Uterus (tissue), 4 donors: ENCODE results near the gene CELF2. TPM values are rescaled to one million over a fixed set of nuclear protein-coding genes. Genes with fewer than 3 reads are reported as not detected.
A peak's percentile ranks its signal among the peaks of the same experiment; 100 is the strongest.

Experiments
- DNase-seq, 2 donors: peaks; one replicate each; pipeline ENCODE4 v3.0.0-alpha.2; 2019 to 2020
- H3K27ac ChIP-seq, 2 donors: fragments of 200-600 bp; sonication (generic); 1 replicate in 1 of 2; 2 replicates in 1 of 2; pipeline ENCODE4 v1.5.1; 2016 to 2018
- H3K27me3 ChIP-seq, 2 donors: fragments of 200-600 bp; sonication (generic); one replicate each; pipeline ENCODE4 v1.5.1; 2018 to 2019; ENCODE audit warnings: control low read depth in 1 of 2
- H3K36me3 ChIP-seq, 2 donors: fragments of 200-600 bp; sonication (generic); one replicate each; pipeline ENCODE4 v1.5.1; 2019; ENCODE audit warnings: control low read depth in 1 of 2
- H3K4me1 ChIP-seq, 2 donors: fragments of 200-600 bp; sonication (generic); one replicate each; pipeline ENCODE4 v1.5.1; 2018 to 2019; ENCODE audit warnings: control low read depth in 1 of 2
- H3K4me3 ChIP-seq, 2 donors: fragments of 200-600 bp; sonication (generic); 1 replicate in 1 of 2; 2 replicates in 1 of 2; pipeline ENCODE4 v1.5.1; 2018 to 2019; ENCODE audit warnings: mild to moderate bottlenecking in 1 of 2
- H3K9me3 ChIP-seq, 2 donors: fragments of 200-600 bp; sonication (generic); one replicate each; pipeline ENCODE4 v1.5.1; 2019; ENCODE audit warnings: control low read depth in 1 of 2
- CTCF ChIP-seq, 4 experiments: fragments of 200-600 bp in 2 of 4; fragments of 450-650 bp in 2 of 4; sonication (generic) in 2 of 4; IDR thresholded peaks; one replicate each; pipeline ENCODE4 v1.5.1; 2016 to 2019; ENCODE audit warnings: antibody characterized with exemption in 4 of 4, mild to moderate bottlenecking in 2 of 4, moderate library complexity in 1 of 4
- POLR2A ChIP-seq, 2 donors: fragments of 450-650 bp; IDR thresholded peaks; one replicate each; pipeline ENCODE4 v1.6.1; 2016; ENCODE audit warnings: antibody characterized with exemption in 2 of 2, mild to moderate bottlenecking in 1 of 2, moderate library complexity in 1 of 2
- intact Hi-C: fragments of 100-400 bp; cut with DNase I; formaldehyde crosslinking; loops from one replicate; pipeline ENCODE4 v1.15.1; 2023; ENCODE audit warnings: low total_unique reads
- total RNA-seq, 4 donors: library from RNA; depleted of rRNA in 3 of 4; stranded (reverse); fragments of >200 nt in 3 of 4; gene quantifications; one replicate each; pipeline versions ENCODE4 v1.1.0 to v1.2.4, GENCODE V29; 2014 to 2023
- donor health status: DM: yes; HTN: yes; CAD: no.

The CELF2 gene
- total RNA-seq, 4 donors from 2014 or later: 12.8 to 59.2 (median 44.0) TPM

- intact Hi-C loops: no loop called here
- no peaks in the 10 kb centered on the region for H3K9me3 ChIP-seq
- no peak for DNase-seq
- no peaks in the 10 kb centered on the region for H3K4me1 ChIP-seq
- H3K27me3 ChIP-seq: no peaks in the 10 kb centered on the region
- H3K4me3 ChIP-seq: no peak overlapping the region
- H3K36me3 ChIP-seq: no peaks in the 10 kb centered on the region
- no peak overlapping the region for H3K27ac ChIP-seq
- TF ChIP-seq CTCF (IDR thresholded peaks at IDR 0.05): no peak
- no peak for TF ChIP-seq POLR2A (IDR thresholded peaks at IDR 0.05)
These were observed 159.1 kb downstream of the CELF2 start for GRCh38 chr10:11176746-11177145.

- Histone ChIP-seq H3K27ac (no peak overlapping the region), H3K9me3 (no peaks in the 10 kb centered on the region), H3K36me3 (no peaks in the 10 kb centered on the region), H3K27me3 (no peaks in the 10 kb centered on the region), H3K4me1 (no peaks in the 10 kb centered on the region), H3K4me3 (no peak overlapping the region)
- intact Hi-C loops: no loop called here
- TF ChIP-seq POLR2A (IDR thresholded peaks at IDR 0.05) (no peak), CTCF (IDR thresholded peaks at IDR 0.05) (no peak)
- DNase-seq: no peak
These were observed 159.7 kb downstream of the CELF2 start for GRCh38 chr10:11177381-11177780.

- no peak for DNase-seq
- peak overlapping the region in 1 of 2 donors; percentile 33 for H3K27ac ChIP-seq
- no peaks in the 10 kb centered on the region for H3K9me3 ChIP-seq
- H3K4me3 ChIP-seq: no peak overlapping the region
- TF ChIP-seq CTCF (IDR thresholded peaks at IDR 0.05): no peak
- no peak for TF ChIP-seq POLR2A (IDR thresholded peaks at IDR 0.05)
- no peaks in the 10 kb centered on the region for H3K36me3 ChIP-seq
- no peaks in the 10 kb centered on the region for H3K27me3 ChIP-seq
- intact Hi-C loops: no loop called here
- H3K4me1 ChIP-seq: no peaks in the 10 kb centered on the region
These were observed 160.3 kb downstream of the CELF2 start for GRCh38 chr10:11177926-11178471.

GRCh38 chr10:11178606-11179515 lies 161.2 kb downstream of the CELF2 start:
- no peak overlapping the region for H3K27ac ChIP-seq
- H3K4me1 ChIP-seq: no peaks in the 10 kb centered on the region

More at GRCh38 chr10:11178606-11179515, 161.2 kb downstream of the CELF2 start:
- no peak for TF ChIP-seq POLR2A (IDR thresholded peaks at IDR 0.05)
- no peak for TF ChIP-seq CTCF (IDR thresholded peaks at IDR 0.05)
- Histone ChIP-seq H3K9me3 (no peaks in the 10 kb centered on the region), H3K4me3 (no peak overlapping the region), H3K36me3 (no peaks in the 10 kb centered on the region), H3K27me3 (no peaks in the 10 kb centered on the region)
- DNase-seq: no peak
- intact Hi-C loops: no loop called here
